ENCODE measurements around the gene CNN2.

DNA sequence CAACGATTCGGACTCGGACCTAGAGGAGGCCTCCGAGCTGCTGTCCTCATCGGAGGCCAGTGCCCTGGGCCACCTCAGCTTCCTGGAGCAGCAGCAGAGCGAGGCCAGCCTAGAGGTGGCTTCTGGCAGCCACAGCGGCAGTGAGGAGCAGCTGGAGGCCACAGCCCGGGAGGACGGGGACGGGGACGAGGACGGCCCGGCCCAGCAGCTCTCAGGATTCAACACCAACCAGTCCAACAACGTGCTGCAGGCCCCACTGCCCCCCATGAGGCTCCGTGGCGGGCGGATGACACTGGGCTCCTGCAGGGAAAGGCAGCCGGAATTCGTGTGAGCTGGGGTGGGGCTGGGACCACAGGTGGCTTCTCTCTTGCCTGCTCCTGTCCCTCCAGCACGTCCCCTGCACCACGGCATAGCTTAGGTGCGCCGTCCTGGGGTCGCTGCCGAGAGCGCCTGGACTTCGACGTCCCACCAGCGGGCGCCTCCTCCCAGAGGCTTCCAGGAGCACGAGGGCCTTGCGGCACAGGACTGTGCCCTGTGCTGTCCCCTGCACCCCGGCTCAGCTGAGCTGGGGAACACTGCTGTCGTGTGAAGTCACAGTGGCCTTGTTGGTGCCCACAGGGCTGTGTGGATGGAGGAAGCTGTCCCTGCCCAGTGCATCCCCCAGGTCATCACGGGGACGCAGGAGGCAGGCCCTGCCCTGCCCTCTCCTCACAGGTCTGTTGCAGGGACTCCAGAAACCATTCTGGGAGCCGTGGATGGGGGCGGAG is 59.5 kb downstream of the CNN2 start:
- TF ChIP-seq, protein P1, sequence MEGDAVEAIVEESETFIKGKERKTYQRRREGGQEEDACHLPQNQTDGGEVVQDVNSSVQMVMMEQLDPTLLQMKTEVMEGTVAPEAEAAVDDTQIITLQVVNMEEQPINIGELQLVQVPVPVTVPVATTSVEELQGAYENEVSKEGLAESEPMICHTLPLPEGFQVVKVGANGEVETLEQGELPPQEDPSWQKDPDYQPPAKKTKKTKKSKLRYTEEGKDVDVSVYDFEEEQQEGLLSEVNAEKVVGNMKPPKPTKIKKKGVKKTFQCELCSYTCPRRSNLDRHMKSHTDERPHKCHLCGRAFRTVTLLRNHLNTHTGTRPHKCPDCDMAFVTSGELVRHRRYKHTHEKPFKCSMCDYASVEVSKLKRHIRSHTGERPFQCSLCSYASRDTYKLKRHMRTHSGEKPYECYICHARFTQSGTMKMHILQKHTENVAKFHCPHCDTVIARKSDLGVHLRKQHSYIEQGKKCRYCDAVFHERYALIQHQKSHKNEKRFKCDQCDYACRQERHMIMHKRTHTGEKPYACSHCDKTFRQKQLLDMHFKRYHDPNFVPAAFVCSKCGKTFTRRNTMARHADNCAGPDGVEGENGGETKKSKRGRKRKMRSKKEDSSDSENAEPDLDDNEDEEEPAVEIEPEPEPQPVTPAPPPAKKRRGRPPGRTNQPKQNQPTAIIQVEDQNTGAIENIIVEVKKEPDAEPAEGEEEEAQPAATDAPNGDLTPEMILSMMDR (IDR thresholded peaks at IDR 0.05): no peak
- no peak for TF ChIP-seq POLR2AphosphoS5 (IDR thresholded peaks at IDR 0.05)
